GM19395 (cell line): ENCODE measurements around the gene PAXX.

Experiments used
- ATAC-seq: cut with Tn5 transposase; IDR thresholded peaks from one replicate; pipeline ENCODE4 v1.9.1; 2021; ENCODE audit warnings: mild to moderate bottlenecking, moderate library complexity; ENCODE audit not compliant: unreplicated experiment

Gene PAXX

GRCh38 chr9:136964833-136965422 is 27.3 kb upstream of the PAXX start:
- no peak for ATAC-seq

DNA sequence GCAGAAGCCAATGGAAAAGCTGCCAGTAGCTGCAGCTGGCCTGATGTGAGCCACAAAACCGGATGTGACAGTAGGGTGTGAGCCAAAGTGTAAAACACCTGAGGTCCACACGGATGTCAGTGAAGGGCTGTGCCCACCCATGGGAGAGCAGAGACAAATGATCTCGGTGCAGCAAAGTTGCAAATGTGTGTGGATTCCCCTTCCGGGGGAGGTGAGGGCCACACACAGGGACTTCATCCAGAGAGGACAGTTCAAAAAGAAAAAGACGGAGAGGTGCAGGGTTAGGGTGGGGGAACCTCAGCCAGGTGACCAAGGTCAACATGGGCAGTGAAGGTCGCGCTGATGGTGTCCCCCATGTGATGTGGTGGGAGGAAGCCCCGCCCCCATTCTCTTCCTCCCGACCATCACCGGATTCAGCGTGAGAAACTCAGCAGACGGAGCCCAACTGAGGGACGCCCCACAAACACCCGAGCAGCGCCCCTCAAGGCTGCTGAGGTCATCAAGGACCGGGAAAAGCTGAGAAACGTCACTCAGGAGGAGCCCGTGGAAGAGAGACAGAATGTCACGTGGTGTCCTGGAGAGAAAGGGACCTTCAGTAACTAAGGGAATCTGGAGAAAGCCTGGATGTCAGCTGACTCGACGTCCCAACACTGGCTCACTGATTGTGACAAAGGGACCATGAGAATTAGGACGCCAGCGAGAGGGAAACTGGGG is 26.3 kb upstream of the PAXX start:
- ATAC-seq = no peak

GRCh38 chr9:136968333-136969127 is 23.7 kb upstream of the PAXX start:
- no peak for ATAC-seq

DNA sequence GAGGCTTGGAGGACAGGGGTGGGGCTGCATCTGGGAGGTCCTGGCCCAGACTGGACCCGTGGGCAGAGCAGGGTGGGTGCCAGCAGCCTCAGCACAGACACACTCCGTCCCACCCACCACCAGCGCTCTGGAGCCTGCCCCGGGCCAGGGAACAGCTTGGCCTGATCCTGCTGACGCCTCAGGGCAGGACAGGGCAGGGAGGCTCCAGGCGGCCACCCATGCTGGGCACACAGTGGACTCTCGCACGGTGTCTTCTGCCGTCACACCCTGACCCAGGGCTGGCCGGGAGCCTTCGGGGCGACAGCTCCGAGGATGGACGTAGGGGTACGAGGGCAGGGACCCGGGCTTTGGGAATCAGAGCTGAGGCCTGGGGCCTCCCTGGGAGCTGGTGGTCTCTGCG is 23.1 kb upstream of the PAXX start:
- ATAC-seq = no peak

GRCh38 chr9:136969774-136970173 is 22.4 kb upstream of the PAXX start:
- ATAC-seq = no peak

DNA sequence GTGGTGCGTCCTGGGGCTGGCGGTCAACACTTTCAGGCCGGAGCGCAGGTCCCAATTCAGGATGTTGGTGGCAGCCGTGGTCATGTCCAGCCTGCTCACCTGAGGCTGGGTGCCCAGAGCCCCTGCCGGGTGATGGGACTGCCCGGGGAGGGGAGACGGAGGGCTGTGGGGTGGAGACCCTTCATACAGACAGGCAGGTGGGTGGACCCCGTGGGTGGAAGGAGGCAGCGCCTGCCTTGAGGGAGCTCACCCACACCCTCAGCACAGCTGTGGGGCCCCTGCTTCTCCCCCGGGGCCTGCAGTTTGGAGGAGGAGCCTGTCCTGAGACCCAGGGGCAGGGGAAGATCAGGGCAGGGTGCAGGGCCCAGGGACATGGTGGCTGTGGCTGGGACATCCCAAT is 21.9 kb upstream of the PAXX start:
- no peak for ATAC-seq

- ATAC-seq = no peak
Observed at GRCh38 chr9:136971746-136972145, 20.5 kb upstream of the PAXX start.

- no peak for ATAC-seq
Observed at GRCh38 chr9:136972335-136972734, 19.9 kb upstream of the PAXX start.

- no peak for ATAC-seq
Observed at GRCh38 chr9:136972743-136973142, 19.5 kb upstream of the PAXX start.

- ATAC-seq = no peak
Observed at GRCh38 chr9:136973618-136974617, 18.3 kb upstream of the PAXX start.

DNA sequence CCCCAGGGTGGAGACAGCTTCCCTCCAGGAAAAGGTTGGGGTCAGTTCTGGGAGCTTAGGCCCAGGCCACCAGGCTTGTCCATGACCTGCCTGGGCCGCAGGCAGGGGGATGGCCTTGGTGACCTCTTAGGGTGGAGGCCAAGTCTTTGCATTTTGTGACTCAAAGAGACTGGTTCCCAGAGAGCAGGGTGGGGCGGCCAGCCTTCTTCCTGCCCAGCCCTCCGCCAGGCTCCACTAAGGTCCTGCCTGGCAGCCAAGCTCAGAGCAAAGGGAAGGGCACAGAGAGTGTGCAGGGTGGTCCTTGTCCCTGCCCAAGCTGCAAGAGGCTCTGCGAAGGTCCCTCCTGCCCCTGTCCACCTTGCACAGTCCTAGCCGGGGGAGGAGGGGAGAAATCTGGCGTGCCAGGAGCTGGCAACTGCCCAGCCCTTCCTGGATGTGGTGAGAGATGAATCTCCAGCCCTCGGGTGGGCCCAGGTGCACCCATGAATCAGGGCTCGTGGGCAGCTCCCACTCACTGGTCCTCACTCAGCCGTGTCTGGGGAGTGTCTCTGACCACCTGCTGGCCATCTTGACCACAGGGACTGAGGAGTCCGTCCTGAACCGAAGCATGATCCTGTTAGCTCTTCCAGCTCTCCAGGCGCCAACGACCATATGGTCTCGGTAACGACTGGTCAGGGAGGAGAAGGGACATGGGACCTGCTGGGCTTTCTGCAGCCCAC is 17.2 kb upstream of the PAXX start:
- ATAC-seq = no peak

DNA sequence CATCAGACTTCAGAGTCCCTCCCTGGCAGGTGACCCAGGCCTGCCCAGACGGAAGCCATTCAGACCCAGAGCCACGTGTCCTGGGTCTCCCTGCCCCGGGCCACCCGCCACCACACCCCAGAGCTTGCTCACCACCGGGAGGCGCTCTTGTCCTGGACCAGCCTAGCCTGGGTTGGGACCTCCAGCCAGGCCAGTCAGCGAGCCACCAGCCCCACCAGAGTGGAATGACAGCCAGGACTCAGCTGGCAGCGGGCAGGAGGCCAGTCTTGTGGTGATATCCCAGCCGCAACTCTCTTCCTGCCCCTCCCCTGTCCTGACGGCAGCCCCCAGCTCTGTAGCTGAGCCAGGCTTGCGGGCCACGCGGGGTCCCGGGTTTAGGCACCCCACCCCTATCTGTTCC is 16.6 kb upstream of the PAXX start:
- ATAC-seq = no peak

DNA sequence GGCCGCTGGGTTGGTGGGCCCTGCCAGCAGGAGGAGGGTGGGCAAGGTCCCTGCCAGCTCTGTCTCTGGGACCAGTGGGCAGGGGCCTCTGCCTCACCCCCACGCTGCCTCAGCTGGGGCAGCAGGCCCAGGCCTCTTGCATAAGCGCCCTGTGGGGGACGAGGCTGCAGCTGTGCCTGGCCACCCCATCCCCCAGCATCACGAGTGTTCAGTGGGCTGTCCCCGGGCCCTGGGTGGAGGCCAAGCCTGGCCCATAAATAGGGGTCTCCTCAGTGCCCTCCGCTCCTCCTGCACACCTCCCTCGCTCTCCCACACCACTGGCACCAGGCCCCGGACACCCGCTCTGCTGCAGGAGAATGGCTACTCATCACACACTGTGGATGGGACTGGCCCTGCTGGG is 15.0 kb upstream of the PAXX start, which contains the start of gene PTGDS:
PTGDS (plus strand) TSS at position 282 of the 400 bp plus-strand sequence; CDS start at position 357, 75 bp downstream.
- ATAC-seq = no peak

DNA sequence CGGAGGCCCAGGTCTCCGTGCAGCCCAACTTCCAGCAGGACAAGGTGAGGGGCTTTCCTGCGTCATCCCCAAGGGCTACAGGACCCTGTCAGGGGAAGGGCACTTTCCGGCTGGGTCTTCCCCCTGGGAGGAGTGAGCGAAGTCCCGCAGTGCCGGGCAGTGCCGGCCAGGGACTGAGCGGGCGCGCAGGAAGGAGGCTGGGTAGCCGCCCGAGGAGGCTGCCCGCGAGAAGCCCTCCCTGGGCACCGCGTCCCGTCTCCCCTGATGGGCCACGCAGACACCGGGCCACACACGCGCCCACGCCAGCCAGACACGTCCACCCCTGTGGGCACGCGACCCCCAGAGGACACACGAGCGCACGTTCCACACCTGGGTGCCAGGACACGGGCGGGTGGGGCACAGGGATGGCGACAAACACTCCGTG is 14.6 kb upstream of the PAXX start:
- no peak for ATAC-seq

DNA sequence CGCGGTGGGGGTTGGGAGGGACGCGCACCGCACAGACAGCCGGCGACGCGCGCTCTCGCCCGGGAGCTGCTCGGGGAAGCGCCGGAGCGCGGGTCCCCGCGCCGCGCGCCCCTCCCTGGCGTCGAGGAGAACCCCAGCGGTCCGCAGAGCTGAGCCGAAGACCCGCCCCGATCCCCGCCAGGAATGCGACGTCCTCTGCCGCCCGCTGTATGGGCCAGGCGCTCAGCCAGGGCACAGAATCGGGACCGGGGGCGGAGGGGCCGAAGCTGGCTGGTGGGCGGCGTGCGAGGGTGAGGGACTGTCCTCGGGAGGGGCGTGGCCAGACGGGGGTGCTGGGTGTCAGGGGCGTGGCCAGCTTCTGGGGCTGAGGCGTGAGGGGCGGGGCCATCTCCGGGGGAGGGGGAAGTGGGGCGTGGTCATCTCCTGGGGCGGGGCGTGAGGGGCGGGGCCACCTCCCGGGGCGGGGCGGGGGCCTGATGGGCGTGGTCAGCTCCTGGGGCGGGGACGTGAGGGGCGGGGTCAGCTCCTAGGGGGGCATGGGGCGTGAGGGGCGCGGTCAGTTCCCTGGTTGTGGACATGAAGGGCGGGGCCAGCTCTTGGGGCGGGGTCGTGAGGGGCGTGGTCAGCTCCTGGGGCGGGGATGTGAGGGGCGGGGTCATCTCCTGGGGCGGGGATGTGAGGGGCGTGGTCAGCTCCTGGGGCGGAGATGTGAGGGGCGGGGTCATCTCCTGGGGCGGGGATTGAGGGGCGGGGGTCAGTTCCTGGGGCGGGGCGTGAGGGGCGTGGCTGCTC is 14.0 kb upstream of the PAXX start:
- ATAC-seq = no peak

DNA sequence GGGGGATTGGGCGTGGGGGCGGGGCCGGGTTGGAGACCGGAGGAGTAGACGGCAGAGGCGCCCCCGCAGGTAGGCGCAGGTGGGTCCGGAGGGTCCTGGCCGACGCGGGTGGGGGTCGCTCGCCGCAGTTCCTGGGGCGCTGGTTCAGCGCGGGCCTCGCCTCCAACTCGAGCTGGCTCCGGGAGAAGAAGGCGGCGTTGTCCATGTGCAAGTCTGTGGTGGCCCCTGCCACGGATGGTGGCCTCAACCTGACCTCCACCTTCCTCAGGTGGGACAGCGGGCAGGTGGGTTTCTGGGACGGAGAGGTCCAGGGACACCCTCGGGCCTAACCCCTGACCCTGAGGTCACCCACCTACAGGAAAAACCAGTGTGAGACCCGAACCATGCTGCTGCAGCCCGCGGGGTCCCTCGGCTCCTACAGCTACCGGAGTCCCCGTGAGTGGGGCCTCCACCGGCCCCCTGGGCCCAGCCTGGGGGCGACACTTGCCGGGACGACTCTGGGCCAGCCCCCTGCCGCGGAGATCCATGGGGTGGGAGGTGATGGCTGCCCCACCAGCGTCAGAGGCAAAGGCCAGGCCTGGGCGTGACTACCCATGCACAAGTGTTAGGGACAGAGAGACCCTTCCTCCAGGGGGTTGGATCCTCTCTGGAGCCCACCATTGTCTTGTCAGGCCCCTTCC is 13.2 kb upstream of the PAXX start:
- no peak for ATAC-seq

DNA sequence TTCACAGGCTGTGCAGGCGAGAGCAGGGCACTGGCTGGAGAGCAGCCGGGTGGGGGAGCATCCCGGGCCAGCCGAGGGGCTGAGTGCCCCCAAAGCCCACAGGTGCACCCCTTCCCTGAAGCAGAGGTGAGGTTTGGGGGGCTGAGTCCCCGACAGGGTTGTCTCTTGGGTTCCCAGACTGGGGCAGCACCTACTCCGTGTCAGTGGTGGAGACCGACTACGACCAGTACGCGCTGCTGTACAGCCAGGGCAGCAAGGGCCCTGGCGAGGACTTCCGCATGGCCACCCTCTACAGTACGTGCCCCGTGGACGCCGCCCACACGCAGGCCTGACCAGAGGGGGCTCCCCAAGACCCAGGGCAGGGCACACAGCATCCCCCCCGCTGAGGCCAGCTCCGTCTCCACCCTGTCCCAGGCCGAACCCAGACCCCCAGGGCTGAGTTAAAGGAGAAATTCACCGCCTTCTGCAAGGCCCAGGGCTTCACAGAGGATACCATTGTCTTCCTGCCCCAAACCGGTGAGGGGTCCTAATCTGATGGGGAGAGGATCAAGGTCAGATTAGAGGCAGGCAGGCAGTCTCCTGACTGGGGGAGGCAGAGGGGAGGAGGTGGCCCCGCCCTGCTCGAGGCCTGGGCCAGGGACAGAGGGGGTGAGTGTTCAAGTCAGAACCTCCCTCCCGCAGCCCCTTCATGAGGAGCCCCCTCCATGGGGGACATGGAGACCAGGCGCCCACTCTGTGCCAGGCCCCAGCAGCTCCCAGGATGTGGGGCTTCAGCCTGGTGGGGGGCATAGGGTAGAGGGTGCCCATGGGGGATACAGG is 12.2 kb upstream of the PAXX start:
- ATAC-seq = no peak
